Measurements from ENCODE around the gene PLS3.
"Not testable (repeated sequence)": the region's sequence is repeated elsewhere in the genome, so short reads cannot be mapped to it uniquely, and the experiment has no call there.

PLS3 gene

GRCh38 chrX:115609621-115610020 is 48.6 kb downstream of the PLS3 start:
- no peak for DNase-seq (ENCODE audit: low read depth)

GRCh38 chrX:115616943-115617563 is 56.1 kb downstream of the PLS3 start:
- no peak for DNase-seq (ENCODE audit: low read depth)

- no peak for DNase-seq (ENCODE audit: low read depth)
These were observed 61.6 kb downstream of the PLS3 start for GRCh38 chrX:115622534-115622933.

- DNase-seq (ENCODE audit: low read depth), result no peak
These were observed 63.9 kb downstream of the PLS3 start for GRCh38 chrX:115624916-115625315.

- DNase-seq (ENCODE audit: low read depth), result no peak
These were observed 64.8 kb downstream of the PLS3 start for GRCh38 chrX:115625572-115626301.

- DNase-seq (ENCODE audit: low read depth), result no peak
These were observed 69.2 kb downstream of the PLS3 start for GRCh38 chrX:115630204-115630603.

GRCh38 chrX:115632455-115632854 is 71.5 kb downstream of the PLS3 start:
- DNase-seq (ENCODE audit: low read depth), result no peak

- not testable (repeated sequence) for DNase-seq (ENCODE audit: low read depth)
These were observed 72.4 kb downstream of the PLS3 start for GRCh38 chrX:115633397-115633796.

GRCh38 chrX:115639334-115639880 is 78.4 kb downstream of the PLS3 start:
- no peak for DNase-seq (ENCODE audit: low read depth)

GRCh38 chrX:115642311-115642710 is 81.3 kb downstream of the PLS3 start:
- DNase-seq (ENCODE audit: low read depth), result no peak

- DNase-seq (ENCODE audit: low read depth), result no peak
These were observed 82.0 kb downstream of the PLS3 start for GRCh38 chrX:115642895-115643530.

GRCh38 chrX:115644397-115644796 is 83.4 kb downstream of the PLS3 start:
- not testable (repeated sequence) for DNase-seq (ENCODE audit: low read depth)

GRCh38 chrX:115649461-115650063 is 88.6 kb downstream of the PLS3 start:
- no peak for DNase-seq (ENCODE audit: low read depth)

GRCh38 chrX:115650449-115650848 is 89.5 kb downstream of the PLS3 start:
- DNase-seq (ENCODE audit: low read depth), result no peak

GRCh38 chrX:115650916-115651315 is 89.9 kb downstream of the PLS3 start:
- no peak for DNase-seq (ENCODE audit: low read depth)

GRCh38 chrX:115652221-115652620 is 91.2 kb downstream of the PLS3 start:
- DNase-seq (ENCODE audit: low read depth), result no peak

- no peak for DNase-seq (ENCODE audit: low read depth)
These were observed 104.1 kb downstream of the PLS3 start for GRCh38 chrX:115665122-115665521.

GRCh38 chrX:115679460-115679859 is 118.5 kb downstream of the PLS3 start:
- DNase-seq (ENCODE audit: low read depth), result no peak

- no peak for DNase-seq (ENCODE audit: low read depth)
These were observed 126.6 kb downstream of the PLS3 start for GRCh38 chrX:115687595-115687994.

GRCh38 chrX:115689931-115690330 is 129.0 kb downstream of the PLS3 start:
- DNase-seq (ENCODE audit: low read depth), result no peak

GRCh38 chrX:115690511-115691216 is 129.7 kb downstream of the PLS3 start:
- DNase-seq (ENCODE audit: low read depth), result no peak

- no peak for DNase-seq (ENCODE audit: low read depth)
These were observed 132.5 kb downstream of the PLS3 start for GRCh38 chrX:115693476-115693875.

Data from activated T-cell treated with anti-CD3 and anti-CD28 coated beads for 24 hours (primary cell).